ENCODE data around the gene CLDND1. TPM values are rescaled to one million over a fixed set of nuclear protein-coding genes. Genes with fewer than 3 reads are reported as not detected.

The CLDND1 gene
- total RNA-seq = 59.5 and 59.7 TPM in 2 replicates

GRCh38 chr3:98522544-98523281, at the start of gene CLDND1:
TSS of gene CLDND1 (minus strand) at chr3:98522902. CDS start at chr3:98521424, 1,478 bp downstream.

GRCh38 chr3:98531622-98532274, 9.0 kb upstream of the CLDND1 start, which contains the start of gene GPR15:
TSS of gene GPR15 (plus strand) at chr3:98531978. CDS start at chr3:98532034, 56 bp downstream.

GRCh38 chr3:98497381-98497780, 25.3 kb downstream of the CLDND1 start, which contains the start of gene OR5K2:
TSS of gene OR5K2 (plus strand) at chr3:98497681. CDS start at chr3:98497681, 0 bp downstream.

Other genes with a start within 250 kb of the CLDND1 start
- gene OR5H2, start 240.4 kb downstream of the CLDND1 start, total RNA-seq = not detected in 2 replicates
- gene OR5K4, start 169.0 kb downstream of the CLDND1 start, total RNA-seq = not detected in 2 replicates
- not detected in 2 replicates for gene OR5K3, start 132.2 kb downstream of the CLDND1 start, total RNA-seq
- not detected in 2 replicates for gene OR5K1, start 59.7 kb downstream of the CLDND1 start, total RNA-seq
- not detected in 2 replicates for gene OR5K2, start 25.2 kb downstream of the CLDND1 start, total RNA-seq
- not detected in 2 replicates for gene GPR15, start 9.1 kb upstream of the CLDND1 start, total RNA-seq
- gene CPOX, start 70.7 kb upstream of the CLDND1 start, total RNA-seq = 24.3 and 35.8 TPM in 2 replicates
- gene ST3GAL6, start 240.4 kb upstream of the CLDND1 start, total RNA-seq = 3.7 and 4.0 TPM in 2 replicates